Tibial artery (tissue), 4 donors: ENCODE results near the gene PLXNA2.
A peak's percentile ranks its signal among the peaks of the same experiment; 100 is the strongest.

ENCODE experiments used
- DNase-seq, 2 donors: peaks; one replicate each; pipeline ENCODE4 v3.0.0-alpha.2; 2019
- H3K27ac ChIP-seq, 2 donors: fragments of 200-600 bp; sonication (generic) in 1 of 2; 1 replicate in 1 of 2; 2 replicates in 1 of 2; pipeline ENCODE4 v1.5.1; 2018 to 2019; ENCODE audit warnings: mild to moderate bottlenecking in 1 of 2
- H3K27me3 ChIP-seq, 2 donors: fragments of 200-600 bp; sonication (generic) in 1 of 2; one replicate each; pipeline versions ENCODE4 v1.5.1 to v1.6.0; 2016 to 2019
- H3K36me3 ChIP-seq, 3 donors: fragments of 200-600 bp; sonication (generic) in 2 of 3; one replicate each; pipeline ENCODE4 v1.5.1; 2016 to 2019; ENCODE audit warnings: mild to moderate bottlenecking in 2 of 3
- H3K4me1 ChIP-seq, 4 donors: fragments of 200-600 bp; sonication (generic) in 2 of 4; 1 replicate in 3 of 4; 2 replicates in 1 of 4; pipeline ENCODE4 v1.5.1; 2016 to 2019
- H3K4me3 ChIP-seq, 2 donors: fragments of 200-600 bp; sonication (generic) in 1 of 2; 1 replicate in 1 of 2; 2 replicates in 1 of 2; pipeline ENCODE4 v1.5.1; 2018 to 2019; ENCODE audit warnings: mild to moderate bottlenecking in 2 of 2
- H3K9me3 ChIP-seq, 3 donors: fragments of 200-600 bp; sonication (generic) in 1 of 3; one replicate each; pipeline ENCODE4 v1.5.1; 2016 to 2019
- CTCF ChIP-seq, 2 experiments: fragments of 200-600 bp in 1 of 2; fragments of 450-650 bp in 1 of 2; IDR thresholded peaks; one replicate each; pipeline ENCODE4 v1.5.1; 2017 to 2019; ENCODE audit warnings: antibody characterized with exemption in 2 of 2, mild to moderate bottlenecking in 1 of 2, moderate library complexity in 1 of 2
- intact Hi-C: fragments of 100-400 bp; cut with DNase I; formaldehyde crosslinking; loops from one replicate; pipeline ENCODE4 v1.15.0; 2023; ENCODE audit warnings: low total_unique reads

PLXNA2 gene

GRCh38 chr1:208221291-208221622 lies 22.9 kb downstream of the PLXNA2 start:
- TF ChIP-seq CTCF (IDR thresholded peaks at IDR 0.05) = no peak
- Histone ChIP-seq H3K27ac (peak overlapping the region; percentile 79 to 82), H3K27me3 (no peaks in the 10 kb centered on the region), H3K36me3 (peaks cover 11 to 14% (median 14%) of the 10 kb centered on the region in 3 donors), H3K9me3 (no peaks in the 10 kb centered on the region), H3K4me3 (no peak overlapping the region), H3K4me1 (peaks cover 0 to 88% (median 60%) of the 10 kb centered on the region in 4 donors)
- peak in 1 of 2 donors; percentile 57 for DNase-seq
- intact Hi-C loops = loop anchor here (10.0 kb wide), 1 partner anchor 416 kb away; no protein-coding TSS in a partner anchor

- Histone ChIP-seq H3K27me3 (no peaks in the 10 kb centered on the region), H3K9me3 (no peaks in the 10 kb centered on the region), H3K36me3 (peaks cover 20 to 29% (median 29%) of the 10 kb centered on the region in 3 donors), H3K27ac (peak overlapping the region; percentile 79 to 82), H3K4me1 (peaks cover 0 to 74% (median 51%) of the 10 kb centered on the region in 4 donors), H3K4me3 (no peak overlapping the region)
- peak; percentile 66 to 86 for DNase-seq
- TF ChIP-seq CTCF (IDR thresholded peaks at IDR 0.05) = no peak
- intact Hi-C loops = loop anchor here (10.0 kb wide), 1 partner anchor 415 kb away; no protein-coding TSS in a partner anchor
These were observed 24.4 kb downstream of the PLXNA2 start for GRCh38 chr1:208219659-208220282.

GRCh38 chr1:208219098-208219658 lies 25.0 kb downstream of the PLXNA2 start:
- no peak for TF ChIP-seq CTCF (IDR thresholded peaks at IDR 0.05)
- Histone ChIP-seq H3K27me3 (no peaks in the 10 kb centered on the region), H3K4me1 (peaks cover 0 to 72% (median 51%) of the 10 kb centered on the region in 4 donors), H3K4me3 (no peak overlapping the region), H3K36me3 (peaks cover 20 to 32% (median 32%) of the 10 kb centered on the region in 3 donors), H3K27ac (peak overlapping the region; percentile 79 to 82), H3K9me3 (no peaks in the 10 kb centered on the region)
- intact Hi-C loops = no loop called here
- DNase-seq = no peak

GRCh38 chr1:208218237-208219097 lies 25.7 kb downstream of the PLXNA2 start:
- TF ChIP-seq CTCF (IDR thresholded peaks at IDR 0.05) = no peak
- intact Hi-C loops = no loop called here
- H3K4me1 ChIP-seq = peaks cover 0 to 78% (median 51%) of the 10 kb centered on the region in 4 donors
- DNase-seq = no peak
- H3K27me3 ChIP-seq = no peaks in the 10 kb centered on the region
- H3K9me3 ChIP-seq = no peaks in the 10 kb centered on the region
- peaks cover 20 to 32% (median 32%) of the 10 kb centered on the region in 3 donors for H3K36me3 ChIP-seq
- H3K27ac ChIP-seq = peak overlapping the region; percentile 79 to 82
- H3K4me3 ChIP-seq = no peak overlapping the region

GRCh38 chr1:208217781-208218180 lies 26.4 kb downstream of the PLXNA2 start:
- Histone ChIP-seq H3K27ac (peak overlapping the region; percentile 79 to 82), H3K9me3 (no peaks in the 10 kb centered on the region), H3K36me3 (peaks cover 20 to 32% (median 32%) of the 10 kb centered on the region in 3 donors), H3K27me3 (no peaks in the 10 kb centered on the region), H3K4me3 (no peak overlapping the region), H3K4me1 (peaks cover 0 to 79% (median 51%) of the 10 kb centered on the region in 4 donors)
- DNase-seq = no peak
- TF ChIP-seq CTCF (IDR thresholded peaks at IDR 0.05) = no peak
- intact Hi-C loops = no loop called here
